NCI-H146 (cell line): Measurements from ENCODE around the gene TRIP12.
A peak's percentile ranks its signal among the peaks of the same experiment; 100 is the strongest.

ENCODE experiments used
- DNase-seq: peaks from one replicate; lab custom pipeline; 2025; lab: John Stamatoyannopoulos, UW

TRIP12 gene

DNA sequence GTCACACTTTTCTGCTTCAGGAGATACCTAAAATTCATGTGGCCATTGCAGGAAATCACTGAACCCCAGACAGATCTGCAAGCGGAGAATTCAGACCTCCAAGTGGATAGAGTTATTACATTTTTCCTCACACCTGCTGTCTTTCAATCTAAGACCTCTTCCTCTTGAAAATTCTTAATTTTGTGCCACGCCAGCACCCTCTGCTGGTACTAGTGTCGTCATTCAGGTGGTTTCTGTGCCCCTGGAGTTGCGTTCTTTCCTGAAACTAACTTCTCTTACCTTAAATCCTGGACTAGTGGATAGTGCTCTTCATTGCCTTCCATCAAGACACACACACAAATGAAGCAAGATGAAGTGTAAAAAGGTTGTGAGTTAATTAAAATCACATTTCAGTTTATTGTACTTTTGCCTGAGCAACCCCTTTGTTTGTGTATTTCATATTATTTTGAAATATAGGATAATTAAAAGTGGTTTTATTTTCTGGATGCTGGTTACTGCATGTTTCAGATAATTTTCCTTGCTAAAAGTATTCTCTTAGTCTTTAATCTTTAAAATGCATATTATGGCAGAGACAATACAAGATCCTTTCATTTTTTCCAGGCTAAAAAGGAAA lies 205.8 kb downstream of the TRIP12 start:
- peak; percentile 76 for DNase-seq

DNA sequence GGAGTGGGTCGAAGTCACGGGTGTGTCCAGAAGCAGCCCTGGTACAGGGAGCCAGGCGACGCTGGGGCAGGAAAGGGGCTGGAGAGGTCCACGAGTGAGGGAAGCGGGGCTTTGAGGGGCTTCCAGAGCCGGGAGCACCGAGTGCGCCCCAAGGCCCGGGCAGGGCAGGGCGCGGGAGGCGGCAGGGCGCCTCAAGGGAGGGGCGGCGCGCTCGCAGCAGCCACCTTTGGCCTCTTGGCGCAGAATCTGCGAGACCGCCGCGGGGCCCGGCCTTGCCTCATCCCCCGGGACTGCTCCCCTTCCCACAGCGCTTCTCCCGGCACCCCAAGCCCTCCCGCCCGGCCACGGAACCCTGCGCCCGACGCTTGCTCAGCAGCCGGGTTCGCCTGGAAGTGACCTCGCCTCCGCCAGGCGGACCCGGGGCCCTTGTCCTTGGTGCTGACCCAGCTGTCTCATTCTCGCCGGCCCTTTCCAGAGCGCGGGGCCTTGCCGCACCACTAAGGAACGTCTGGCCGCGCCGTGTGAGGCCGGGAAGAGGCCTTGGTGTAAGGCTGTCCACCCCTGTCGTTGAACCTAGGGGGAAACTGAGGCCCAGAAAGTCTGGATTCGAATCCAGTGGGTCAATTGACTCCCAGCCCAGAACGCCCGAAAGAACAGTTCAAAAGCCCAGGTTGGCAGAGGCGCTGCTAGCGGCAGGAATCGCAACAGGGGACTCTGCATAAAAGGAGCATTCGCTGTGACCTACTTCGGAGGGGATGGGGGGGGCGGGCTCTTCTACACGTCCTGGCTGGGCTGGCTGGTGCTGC lies 206.9 kb downstream of the TRIP12 start:
- DNase-seq, result peak; percentile 63

DNA sequence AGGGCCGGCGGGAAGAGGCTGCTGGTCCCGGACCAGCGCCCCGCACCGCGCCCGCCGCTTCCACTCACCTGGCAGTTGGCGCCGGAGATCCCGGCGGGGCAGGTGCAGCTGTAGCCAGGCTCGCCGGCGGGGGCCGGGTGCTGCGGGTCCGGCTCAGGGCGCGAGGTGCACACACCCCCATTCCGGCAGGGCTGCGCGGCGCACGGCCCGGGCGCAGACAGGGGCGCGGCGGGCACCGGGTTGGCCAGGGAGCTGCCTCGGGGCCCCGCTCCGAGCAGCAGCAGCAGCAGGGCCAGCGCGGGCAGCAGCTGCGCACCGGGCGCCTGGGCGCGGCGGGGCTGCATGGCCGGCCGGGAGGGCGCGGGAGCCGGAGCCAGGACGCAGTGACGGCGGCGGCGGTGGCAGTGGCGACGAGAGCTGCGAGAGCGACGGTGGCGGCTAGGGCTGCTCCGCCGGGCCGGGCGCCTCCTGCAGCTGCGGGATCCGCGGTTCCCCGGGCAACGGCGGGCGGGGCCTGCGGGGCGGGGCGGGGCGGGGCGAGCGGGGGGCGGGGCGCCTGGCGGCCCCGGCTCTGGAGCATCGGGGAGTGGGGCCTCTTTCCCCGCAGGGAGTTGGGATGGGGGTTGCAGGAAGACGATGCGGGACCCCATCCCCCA lies 207.6 kb downstream of the TRIP12 start, which contains the start of gene DNER:
Gene DNER, minus strand, starts transcription at position 476 of the 656 bp plus-strand sequence. Its CDS starts 132 bp downstream, at position 344.
- peak; percentile 71 for DNase-seq
